ENCODE data around the gene TKT.

The TKT gene

GRCh38 chr3:53243165-53243564, 12.7 kb downstream of the TKT start:
- TF ChIP-seq CTCF (IDR thresholded peaks at IDR 0.05) = no peak

- TF ChIP-seq CTCF (IDR thresholded peaks at IDR 0.05) = no peak
Measured at GRCh38 chr3:53242642-53243041, 13.2 kb downstream of the TKT start.

GRCh38 chr3:53242155-53242554, 13.7 kb downstream of the TKT start:
- no peak for TF ChIP-seq CTCF (IDR thresholded peaks at IDR 0.05)

GRCh38 chr3:53240989-53241972, 14.5 kb downstream of the TKT start:
- TF ChIP-seq CTCF (IDR thresholded peaks at IDR 0.05) = no peak

GRCh38 chr3:53239800-53240199, 16.0 kb downstream of the TKT start:
- no peak for TF ChIP-seq CTCF (IDR thresholded peaks at IDR 0.05)

- no peak for TF ChIP-seq CTCF (IDR thresholded peaks at IDR 0.05)
Measured at GRCh38 chr3:53238886-53239285, 16.9 kb downstream of the TKT start.

- TF ChIP-seq CTCF (IDR thresholded peaks at IDR 0.05) = no peak
Measured at GRCh38 chr3:53238051-53238850, 17.6 kb downstream of the TKT start.
